Measurements from ENCODE around the gene TCEAL7. TPM values are rescaled to one million over a fixed set of nuclear protein-coding genes. Genes with fewer than 3 reads are reported as not detected.
"Not testable (repeated sequence)": the region's sequence is repeated elsewhere in the genome, so short reads cannot be mapped to it uniquely, and the experiment has no call there.

TCEAL7 gene
- 11.6 TPM for polyA plus RNA-seq (2013, experiment 1 of 2)
- polyA plus RNA-seq (2013, experiment 2 of 2), result 23.7 TPM

- no peaks in the 10 kb centered on the region for H3K27me3 ChIP-seq (ENCODE audit: insufficient read depth, low read length)
- H3K36me3 ChIP-seq (ENCODE audit: insufficient read depth, low read length), result no peaks in the 10 kb centered on the region
- 0 out of 2 replicates have a peak, but pooled peaks cover 7% of the 10 kb centered on the region for H3K4me1 ChIP-seq (ENCODE audit: insufficient read depth, low read length)
- peak within 1 kb of the TSS; percentile 59 for H3K9ac ChIP-seq (ENCODE audit: low read depth, low read length)
- 24% methylated on average over 7 of the region's 11 CpGs for WGBS
- 0 out of 2 replicates have a peak within 1 kb of the TSS, but pooled peaks have one; percentile 26 for H3K27ac ChIP-seq (ENCODE audit: low read depth, low read length)
- no peaks in the 10 kb centered on the region for H3K9me3 ChIP-seq (ENCODE audit: insufficient read depth, low read depth, low read length)
- H3K4me3 ChIP-seq (ENCODE audit: low read length), result peak within 1 kb of the TSS; percentile 59
Measured at GRCh38 chrX:103329991-103330390, at the start of gene TCEAL7. Gene TCEAL7, plus strand, starts transcription at chrX:103330239. Its CDS starts 1,165 bp downstream, at chrX:103331404.

GRCh38 chrX:103293118-103293517 is 36.9 kb upstream of the TCEAL7 start:
- H3K9me3 ChIP-seq (ENCODE audit: insufficient read depth, low read depth, low read length), result no peaks in the 10 kb centered on the region
- no peak overlapping the region for H3K9ac ChIP-seq (ENCODE audit: low read depth, low read length)
- H3K4me3 ChIP-seq (ENCODE audit: low read length), result no peak overlapping the region
- 100% methylated on average over 2 of the region's 2 CpGs for WGBS
- H3K27me3 ChIP-seq (ENCODE audit: insufficient read depth, low read length), result peaks cover 5% of the 10 kb centered on the region; the same call in 1 of the 2 replicates
- no peak overlapping the region for H3K27ac ChIP-seq (ENCODE audit: low read depth, low read length)
- H3K4me1 ChIP-seq (ENCODE audit: insufficient read depth, low read length), result peaks cover 12% of the 10 kb centered on the region; the same call in 1 of the 2 replicates
- H3K36me3 ChIP-seq (ENCODE audit: insufficient read depth, low read length), result no peaks in the 10 kb centered on the region

GRCh38 chrX:103304705-103305104 is 25.3 kb upstream of the TCEAL7 start:
- Histone ChIP-seq H3K9ac (ENCODE audit: low read depth, low read length) (no peak overlapping the region), H3K27me3 (ENCODE audit: insufficient read depth, low read length) (no peaks in the 10 kb centered on the region), H3K9me3 (ENCODE audit: insufficient read depth, low read depth, low read length) (no peaks in the 10 kb centered on the region), H3K36me3 (ENCODE audit: insufficient read depth, low read length) (no peaks in the 10 kb centered on the region), H3K4me1 (ENCODE audit: insufficient read depth, low read length) (no peaks in the 10 kb centered on the region), H3K27ac (ENCODE audit: low read depth, low read length) (no peak overlapping the region), H3K4me3 (ENCODE audit: low read length) (no peak overlapping the region)

- not testable (repeated sequence) for H3K4me1 ChIP-seq (ENCODE audit: insufficient read depth, low read length); H3K9ac ChIP-seq (ENCODE audit: low read depth, low read length); H3K27ac ChIP-seq (ENCODE audit: low read depth, low read length); H3K27me3 ChIP-seq (ENCODE audit: insufficient read depth, low read length); H3K4me3 ChIP-seq (ENCODE audit: low read length); H3K9me3 ChIP-seq (ENCODE audit: insufficient read depth, low read depth, low read length); H3K36me3 ChIP-seq (ENCODE audit: insufficient read depth, low read length)
- WGBS, result 96% methylated on average over 4 of the region's 4 CpGs
Measured at GRCh38 chrX:103305666-103306065, 24.4 kb upstream of the TCEAL7 start.

GRCh38 chrX:103309860-103310554 is 20.0 kb upstream of the TCEAL7 start:
- no peaks in the 10 kb centered on the region for H3K36me3 ChIP-seq (ENCODE audit: insufficient read depth, low read length)
- peak overlapping the region; percentile 76 for H3K9ac ChIP-seq (ENCODE audit: low read depth, low read length)
- 18% methylated on average over 24 of the region's 32 CpGs for WGBS
- H3K27ac ChIP-seq (ENCODE audit: low read depth, low read length), result no peak overlapping the region; the same call in 1 of the 2 replicates
- H3K4me3 ChIP-seq (ENCODE audit: low read length), result peak overlapping the region; percentile 85
- no peaks in the 10 kb centered on the region for H3K9me3 ChIP-seq (ENCODE audit: insufficient read depth, low read depth, low read length)
- no peaks in the 10 kb centered on the region for H3K27me3 ChIP-seq (ENCODE audit: insufficient read depth, low read length)
- H3K4me1 ChIP-seq (ENCODE audit: insufficient read depth, low read length), result no peaks in the 10 kb centered on the region

GRCh38 chrX:103310555-103311398 is 19.3 kb upstream of the TCEAL7 start, which contains the start of gene BEX2:
Gene BEX2, minus strand, starts transcription at chrX:103310990. Its CDS starts 1,014 bp downstream, at chrX:103309976.
- Histone ChIP-seq H3K36me3 (ENCODE audit: insufficient read depth, low read length) (no peaks in the 10 kb centered on the region), H3K27ac (ENCODE audit: low read depth, low read length) (peak within 1 kb of the TSS; percentile 78; the same call in 1 of the 2 replicates), H3K9ac (ENCODE audit: low read depth, low read length) (peak within 1 kb of the TSS; percentile 76), H3K4me3 (ENCODE audit: low read length) (peak within 1 kb of the TSS; percentile 85), H3K4me1 (ENCODE audit: insufficient read depth, low read length) (no peaks in the 10 kb centered on the region), H3K9me3 (ENCODE audit: insufficient read depth, low read depth, low read length) (no peaks in the 10 kb centered on the region), H3K27me3 (ENCODE audit: insufficient read depth, low read length) (no peaks in the 10 kb centered on the region)
- under 1% methylated on average over 51 of the region's 52 CpGs for WGBS

GRCh38 chrX:103311399-103311780 is 18.6 kb upstream of the TCEAL7 start:
- peak overlapping the region; percentile 85 for H3K4me3 ChIP-seq (ENCODE audit: low read length)

GRCh38 chrX:103330681-103331288 is 746 bp downstream of the TCEAL7 start:
- H3K4me3 ChIP-seq (ENCODE audit: low read length), result peak overlapping the region; percentile 59
- H3K4me1 ChIP-seq (ENCODE audit: insufficient read depth, low read length), result 0 out of 2 replicates have a peak, but pooled peaks cover 7% of the 10 kb centered on the region
- peak overlapping the region; percentile 59 for H3K9ac ChIP-seq (ENCODE audit: low read depth, low read length)
- WGBS, result 10% methylated on average over 21 of the region's 21 CpGs
- no peaks in the 10 kb centered on the region for H3K9me3 ChIP-seq (ENCODE audit: insufficient read depth, low read depth, low read length)
- H3K36me3 ChIP-seq (ENCODE audit: insufficient read depth, low read length), result no peaks in the 10 kb centered on the region
- H3K27me3 ChIP-seq (ENCODE audit: insufficient read depth, low read length), result no peaks in the 10 kb centered on the region
- 0 out of 2 replicates have a peak overlapping the region, but pooled peaks have one; percentile 26 for H3K27ac ChIP-seq (ENCODE audit: low read depth, low read length)

More at GRCh38 chrX:103311399-103311780, 18.6 kb upstream of the TCEAL7 start:
- H3K9me3 ChIP-seq (ENCODE audit: insufficient read depth, low read depth, low read length), result no peaks in the 10 kb centered on the region
- WGBS, result 91% methylated on average over 3 of the region's 3 CpGs
- H3K27ac ChIP-seq (ENCODE audit: low read depth, low read length), result no peak overlapping the region; the same call in 1 of the 2 replicates
- no peak overlapping the region for H3K9ac ChIP-seq (ENCODE audit: low read depth, low read length)
- no peaks in the 10 kb centered on the region for H3K4me1 ChIP-seq (ENCODE audit: insufficient read depth, low read length)
- H3K27me3 ChIP-seq (ENCODE audit: insufficient read depth, low read length), result no peaks in the 10 kb centered on the region
- no peaks in the 10 kb centered on the region for H3K36me3 ChIP-seq (ENCODE audit: insufficient read depth, low read length)

- H3K4me3 ChIP-seq (ENCODE audit: low read length), result no peak overlapping the region
- no peak overlapping the region for H3K27ac ChIP-seq (ENCODE audit: low read depth, low read length)
- H3K4me1 ChIP-seq (ENCODE audit: insufficient read depth, low read length), result no peaks in the 10 kb centered on the region
- no peaks in the 10 kb centered on the region for H3K27me3 ChIP-seq (ENCODE audit: insufficient read depth, low read length)
- no peaks in the 10 kb centered on the region for H3K36me3 ChIP-seq (ENCODE audit: insufficient read depth, low read length)
- no peak overlapping the region for H3K9ac ChIP-seq (ENCODE audit: low read depth, low read length)
- no peaks in the 10 kb centered on the region for H3K9me3 ChIP-seq (ENCODE audit: insufficient read depth, low read depth, low read length)
- 88% methylated on average over 3 of the region's 3 CpGs for WGBS
Measured at GRCh38 chrX:103338663-103339062, 8.6 kb downstream of the TCEAL7 start.

- Histone ChIP-seq H3K27me3 (ENCODE audit: insufficient read depth, low read length) (no peaks in the 10 kb centered on the region), H3K4me3 (ENCODE audit: low read length) (no peak overlapping the region), H3K4me1 (ENCODE audit: insufficient read depth, low read length) (0 out of 2 replicates have a peak, but pooled peaks cover 3% of the 10 kb centered on the region), H3K9ac (ENCODE audit: low read depth, low read length) (no peak overlapping the region), H3K9me3 (ENCODE audit: insufficient read depth, low read depth, low read length) (no peaks in the 10 kb centered on the region), H3K27ac (ENCODE audit: low read depth, low read length) (no peak overlapping the region), H3K36me3 (ENCODE audit: insufficient read depth, low read length) (no peaks in the 10 kb centered on the region)
- WGBS, result 27% methylated on average over 1 of the region's 2 CpGs
Measured at GRCh38 chrX:103343105-103343504, 13.1 kb downstream of the TCEAL7 start.
